HG03575 (cell line): Measurements from ENCODE around the gene TNFAIP8.

Source experiments
- ATAC-seq: cut with Tn5 transposase; IDR thresholded peaks from one replicate; pipeline ENCODE4 v1.9.1; 2021; ENCODE audit not compliant: unreplicated experiment, insufficient number of reproducible peaks, low FRiP score; ENCODE audit errors: extremely low read depth

Gene TNFAIP8

GRCh38 chr5:119385536-119386128, 29.8 kb downstream of the TNFAIP8 start:
- ATAC-seq = no peak

- ATAC-seq = no peak
Observed at GRCh38 chr5:119386596-119387344, 31.0 kb downstream of the TNFAIP8 start.

GRCh38 chr5:119387945-119388618, 32.3 kb downstream of the TNFAIP8 start:
- ATAC-seq = no peak

- no peak for ATAC-seq
Observed at GRCh38 chr5:119388619-119389190, 32.9 kb downstream of the TNFAIP8 start.

GRCh38 chr5:119389288-119390030, 33.6 kb downstream of the TNFAIP8 start:
- ATAC-seq = no peak

GRCh38 chr5:119390404-119390803, 34.6 kb downstream of the TNFAIP8 start:
- ATAC-seq = no peak

- no peak for ATAC-seq
Observed at GRCh38 chr5:119393201-119393691, 37.4 kb downstream of the TNFAIP8 start.

- no peak for ATAC-seq
Observed at GRCh38 chr5:119393746-119394145, 37.9 kb downstream of the TNFAIP8 start.

GRCh38 chr5:119395080-119395836, 39.4 kb downstream of the TNFAIP8 start:
- ATAC-seq = peak; percentile 29

GRCh38 chr5:119396030-119396664, 40.3 kb downstream of the TNFAIP8 start:
- no peak for ATAC-seq

- ATAC-seq = peak; percentile 54
Observed at GRCh38 chr5:119397518-119398380, 41.9 kb downstream of the TNFAIP8 start.

GRCh38 chr5:119398727-119399466, 43.1 kb downstream of the TNFAIP8 start:
- no peak for ATAC-seq

GRCh38 chr5:119400245-119400644, 44.4 kb downstream of the TNFAIP8 start:
- no peak for ATAC-seq

GRCh38 chr5:119402081-119402480, 46.3 kb downstream of the TNFAIP8 start:
- ATAC-seq = no peak

- ATAC-seq = no peak
Observed at GRCh38 chr5:119402555-119402954, 46.7 kb downstream of the TNFAIP8 start.

- ATAC-seq = no peak
Observed at GRCh38 chr5:119404033-119404432, 48.2 kb downstream of the TNFAIP8 start.
